Ishikawa (cell line): Measurements from ENCODE around the gene MPZL2.

Source experiments
- CEBPB ChIP-seq: IDR thresholded peaks from 2 replicates; pipeline ENCODE4 v1.6.1; 2012
- CREB1 ChIP-seq: IDR thresholded peaks from 2 replicates; pipeline ENCODE4 v1.6.1; 2012; ENCODE audit warnings: low read depth
- EP300 ChIP-seq: IDR thresholded peaks from 2 replicates; pipeline ENCODE4 v1.6.1; 2012; ENCODE audit warnings: borderline replicate concordance
- FOXM1 ChIP-seq: IDR thresholded peaks from 2 replicates; pipeline ENCODE4 v1.6.1; 2012; ENCODE audit warnings: low read depth, borderline replicate concordance
- NFIC ChIP-seq: IDR thresholded peaks from 2 replicates; pipeline ENCODE4 v1.6.1; 2012
- RAD21 ChIP-seq: IDR thresholded peaks from 2 replicates; pipeline ENCODE4 v1.6.1; 2012; ENCODE audit warnings: low read depth
- YY1 ChIP-seq: IDR thresholded peaks from 2 replicates; pipeline ENCODE4 v1.6.1; 2012; ENCODE audit warnings: low read depth
- ZBTB7A ChIP-seq: IDR thresholded peaks from 2 replicates; pipeline ENCODE4 v1.6.1; 2012; ENCODE audit warnings: low read depth
- TF ChIP-seq, protein P1 (sequence below): IDR thresholded peaks from 2 replicates; pipeline ENCODE4 v1.6.1; 2012
- TF ChIP-seq, protein P2 (sequence below): IDR thresholded peaks from 2 replicates; pipeline ENCODE4 v1.6.1; 2012; ENCODE audit warnings: low read depth, mild to moderate bottlenecking

DNA sequence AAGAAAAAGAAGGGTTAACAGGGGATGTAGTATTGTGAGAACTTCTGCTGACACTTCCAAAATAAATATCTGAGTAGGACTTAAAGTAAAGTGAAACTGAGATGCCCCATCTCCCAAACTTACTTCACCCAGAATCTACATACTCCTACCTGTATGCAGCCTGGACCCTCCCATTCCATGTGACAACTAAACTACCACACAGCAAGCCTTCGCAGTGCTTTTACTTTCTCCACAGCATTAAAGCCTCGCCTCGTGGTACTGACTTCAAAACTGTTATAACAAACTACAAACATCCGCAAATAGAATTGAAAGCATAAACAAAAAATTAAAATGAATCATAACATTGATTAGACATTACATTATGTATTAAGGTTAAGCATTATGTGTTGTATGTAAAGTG, 985 bp downstream of the MPZL2 start:
- TF ChIP-seq ZBTB7A (no peak), CEBPB (no peak), YY1 (no peak), FOXM1 (no peak), CREB1 (no peak), EP300 (no peak), RAD21 (no peak), NFIC (no peak)
- TF ChIP-seq, protein P1, sequence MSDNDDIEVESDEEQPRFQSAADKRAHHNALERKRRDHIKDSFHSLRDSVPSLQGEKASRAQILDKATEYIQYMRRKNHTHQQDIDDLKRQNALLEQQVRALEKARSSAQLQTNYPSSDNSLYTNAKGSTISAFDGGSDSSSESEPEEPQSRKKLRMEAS: no peak
- TF ChIP-seq, protein P2, sequence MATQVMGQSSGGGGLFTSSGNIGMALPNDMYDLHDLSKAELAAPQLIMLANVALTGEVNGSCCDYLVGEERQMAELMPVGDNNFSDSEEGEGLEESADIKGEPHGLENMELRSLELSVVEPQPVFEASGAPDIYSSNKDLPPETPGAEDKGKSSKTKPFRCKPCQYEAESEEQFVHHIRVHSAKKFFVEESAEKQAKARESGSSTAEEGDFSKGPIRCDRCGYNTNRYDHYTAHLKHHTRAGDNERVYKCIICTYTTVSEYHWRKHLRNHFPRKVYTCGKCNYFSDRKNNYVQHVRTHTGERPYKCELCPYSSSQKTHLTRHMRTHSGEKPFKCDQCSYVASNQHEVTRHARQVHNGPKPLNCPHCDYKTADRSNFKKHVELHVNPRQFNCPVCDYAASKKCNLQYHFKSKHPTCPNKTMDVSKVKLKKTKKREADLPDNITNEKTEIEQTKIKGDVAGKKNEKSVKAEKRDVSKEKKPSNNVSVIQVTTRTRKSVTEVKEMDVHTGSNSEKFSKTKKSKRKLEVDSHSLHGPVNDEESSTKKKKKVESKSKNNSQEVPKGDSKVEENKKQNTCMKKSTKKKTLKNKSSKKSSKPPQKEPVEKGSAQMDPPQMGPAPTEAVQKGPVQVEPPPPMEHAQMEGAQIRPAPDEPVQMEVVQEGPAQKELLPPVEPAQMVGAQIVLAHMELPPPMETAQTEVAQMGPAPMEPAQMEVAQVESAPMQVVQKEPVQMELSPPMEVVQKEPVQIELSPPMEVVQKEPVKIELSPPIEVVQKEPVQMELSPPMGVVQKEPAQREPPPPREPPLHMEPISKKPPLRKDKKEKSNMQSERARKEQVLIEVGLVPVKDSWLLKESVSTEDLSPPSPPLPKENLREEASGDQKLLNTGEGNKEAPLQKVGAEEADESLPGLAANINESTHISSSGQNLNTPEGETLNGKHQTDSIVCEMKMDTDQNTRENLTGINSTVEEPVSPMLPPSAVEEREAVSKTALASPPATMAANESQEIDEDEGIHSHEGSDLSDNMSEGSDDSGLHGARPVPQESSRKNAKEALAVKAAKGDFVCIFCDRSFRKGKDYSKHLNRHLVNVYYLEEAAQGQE: no peak
